ENCODE measurements around the gene C5orf52.
A peak's percentile ranks its signal among the peaks of the same experiment; 100 is the strongest.
"Not testable (repeated sequence)": the region's sequence is repeated elsewhere in the genome, so short reads cannot be mapped to it uniquely, and the experiment has no call there.

Gene C5orf52

GRCh38 chr5:157680239-157680638 lies 8.9 kb downstream of the C5orf52 start:
- no peaks in the 10 kb centered on the region for H3K36me3 ChIP-seq (ENCODE audit: insufficient read depth, low read length)
- no peak overlapping the region for H3K4me3 ChIP-seq (ENCODE audit: low read depth, low read length)
- no peaks in the 10 kb centered on the region for H3K4me1 ChIP-seq (ENCODE audit: control insufficient read depth, insufficient read depth, low read length, unreplicated experiment)
- no peaks in the 10 kb centered on the region for H3K79me2 ChIP-seq (ENCODE audit: control insufficient read depth, insufficient read depth, low read length, unreplicated experiment)
- H2AFZ ChIP-seq (ENCODE audit: low read length, unreplicated experiment) = no peak overlapping the region
- H3K27ac ChIP-seq (ENCODE audit: low read depth, low read length) = no peak overlapping the region
- no peaks in the 10 kb centered on the region for H3K27me3 ChIP-seq (ENCODE audit: insufficient read depth, low read length)

DNA sequence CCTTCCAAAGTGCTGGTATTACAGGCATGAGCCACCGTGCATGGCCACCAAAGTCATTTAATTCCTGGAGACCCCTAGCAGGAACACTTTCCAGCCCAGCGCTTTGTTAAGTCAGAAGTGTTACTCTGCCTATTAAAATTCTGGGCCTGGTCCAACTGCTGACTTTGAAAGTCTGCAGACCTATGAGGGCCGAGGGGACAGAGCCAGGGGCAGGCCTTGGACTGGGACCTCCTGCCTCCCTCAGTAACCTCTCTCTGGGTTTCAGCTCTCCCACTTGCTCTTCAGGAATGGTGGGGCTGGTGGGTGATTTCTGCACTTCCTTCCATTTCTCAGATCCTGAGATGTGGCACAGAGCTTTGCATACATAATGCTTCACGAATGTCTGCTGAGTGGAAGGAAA lies 9.7 kb downstream of the C5orf52 start:
- Histone ChIP-seq H3K27me3 (ENCODE audit: insufficient read depth, low read length) (no peaks in the 10 kb centered on the region), H3K27ac (ENCODE audit: low read depth, low read length) (no peak overlapping the region), H3K4me3 (ENCODE audit: low read depth, low read length) (no peak overlapping the region), H3K4me1 (ENCODE audit: control insufficient read depth, insufficient read depth, low read length, unreplicated experiment) (no peaks in the 10 kb centered on the region), H2AFZ (ENCODE audit: low read length, unreplicated experiment) (no peak overlapping the region), H3K79me2 (ENCODE audit: control insufficient read depth, insufficient read depth, low read length, unreplicated experiment) (no peaks in the 10 kb centered on the region), H3K36me3 (ENCODE audit: insufficient read depth, low read length) (no peaks in the 10 kb centered on the region)

DNA sequence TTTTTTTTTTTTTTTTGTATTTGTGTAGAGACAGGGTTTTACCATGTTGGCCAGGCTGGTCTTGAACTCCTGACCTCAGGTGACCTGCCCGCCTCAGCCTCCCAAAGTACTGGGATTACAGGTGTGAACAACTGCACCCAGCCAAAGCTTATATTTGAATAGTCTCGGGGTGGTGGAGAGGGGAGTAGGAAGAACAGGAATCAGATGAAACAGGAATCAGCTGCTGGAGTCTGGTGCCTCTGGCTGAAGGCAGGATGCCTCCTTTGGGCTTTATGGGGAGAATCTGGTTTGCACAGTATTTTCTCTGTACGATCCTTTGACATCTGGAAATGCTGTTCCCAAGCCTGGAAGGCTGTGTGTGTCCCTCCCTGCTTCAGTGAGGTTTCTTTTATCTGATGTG lies 10.9 kb downstream of the C5orf52 start:
- no peaks in the 10 kb centered on the region for H3K4me1 ChIP-seq (ENCODE audit: control insufficient read depth, insufficient read depth, low read length, unreplicated experiment)
- H3K36me3 ChIP-seq (ENCODE audit: insufficient read depth, low read length) = no peaks in the 10 kb centered on the region
- H3K79me2 ChIP-seq (ENCODE audit: control insufficient read depth, insufficient read depth, low read length, unreplicated experiment) = no peaks in the 10 kb centered on the region
- H3K27me3 ChIP-seq (ENCODE audit: insufficient read depth, low read length) = no peaks in the 10 kb centered on the region
- no peak overlapping the region for H3K4me3 ChIP-seq (ENCODE audit: low read depth, low read length)
- H3K27ac ChIP-seq (ENCODE audit: low read depth, low read length) = no peak overlapping the region
- no peak overlapping the region for H2AFZ ChIP-seq (ENCODE audit: low read length, unreplicated experiment)

DNA sequence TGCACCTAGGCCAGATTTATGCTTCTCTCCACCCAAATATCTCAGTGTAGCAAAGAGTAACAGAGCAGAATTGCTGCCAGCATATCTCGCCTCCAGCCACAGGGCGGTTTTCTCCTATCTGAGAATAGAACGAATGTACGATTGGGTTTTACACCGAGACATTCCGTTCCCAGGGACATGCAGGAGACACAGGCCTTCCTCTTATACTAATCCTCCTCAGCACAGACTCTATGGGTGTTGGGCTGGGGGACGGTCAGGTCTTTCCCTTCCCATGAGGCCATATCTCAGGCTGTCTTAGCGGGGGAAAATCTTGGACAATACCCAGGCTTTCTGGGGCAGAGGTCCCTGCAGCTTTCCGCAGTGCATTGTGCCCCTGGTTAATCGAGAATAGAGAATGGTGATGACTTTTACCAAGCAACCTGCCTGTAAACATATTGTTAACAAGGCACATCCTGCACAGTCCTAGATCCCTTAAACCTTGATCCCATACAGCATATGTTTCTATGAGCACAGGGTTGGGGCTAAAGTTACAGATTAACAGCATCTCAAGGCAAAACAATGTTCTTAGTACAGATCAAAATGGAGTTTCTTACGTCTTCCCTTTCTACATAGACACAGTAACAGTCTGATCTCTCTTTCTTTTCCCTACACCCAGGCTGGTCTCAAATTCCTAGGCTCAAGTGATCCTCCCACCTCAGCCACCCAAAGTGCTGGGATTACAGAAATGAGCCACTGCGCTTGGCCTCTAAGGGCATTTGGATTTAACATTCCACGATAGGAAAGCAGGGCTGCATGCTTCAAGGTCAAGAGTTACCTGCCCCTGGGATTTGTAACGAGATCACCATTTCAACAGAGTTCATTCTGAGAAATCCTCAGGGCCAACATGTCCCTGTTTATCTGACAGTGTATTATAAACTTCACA lies 15.2 kb downstream of the C5orf52 start:
- H3K27ac ChIP-seq (ENCODE audit: low read depth, low read length); H3K27me3 ChIP-seq (ENCODE audit: insufficient read depth, low read length); H3K4me1 ChIP-seq (ENCODE audit: control insufficient read depth, insufficient read depth, low read length, unreplicated experiment); H3K79me2 ChIP-seq (ENCODE audit: control insufficient read depth, insufficient read depth, low read length, unreplicated experiment); H3K4me3 ChIP-seq (ENCODE audit: low read depth, low read length); H3K36me3 ChIP-seq (ENCODE audit: insufficient read depth, low read length): not testable (repeated sequence)
- H2AFZ ChIP-seq (ENCODE audit: low read length, unreplicated experiment) = peak overlapping the region; percentile 14

DNA sequence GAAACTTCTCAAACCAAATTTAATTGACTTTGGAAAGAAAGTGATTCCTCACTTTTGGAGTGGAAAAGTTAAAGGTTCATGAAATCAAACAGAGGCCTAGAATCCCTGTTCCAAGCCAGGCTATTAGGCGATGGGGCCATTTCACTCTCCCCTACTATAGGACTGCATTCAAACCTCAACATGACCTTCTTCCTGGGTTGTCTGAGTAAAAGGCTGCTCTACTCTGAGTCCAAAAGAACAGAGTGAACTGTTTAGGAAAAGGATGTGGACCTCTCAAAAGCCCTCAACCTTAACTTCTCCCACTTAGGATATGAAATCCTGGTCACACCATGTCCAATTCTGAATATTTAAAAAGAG lies 15.8 kb downstream of the C5orf52 start:
- peak overlapping the region; percentile 14 for H2AFZ ChIP-seq (ENCODE audit: low read length, unreplicated experiment)

GRCh38 chr5:157689942-157690689 lies 18.8 kb downstream of the C5orf52 start:
- no peak overlapping the region for H3K27ac ChIP-seq (ENCODE audit: low read depth, low read length)
- H2AFZ ChIP-seq (ENCODE audit: low read length, unreplicated experiment) = no peak overlapping the region
- H3K4me1 ChIP-seq (ENCODE audit: control insufficient read depth, insufficient read depth, low read length, unreplicated experiment) = no peaks in the 10 kb centered on the region
- H3K36me3 ChIP-seq (ENCODE audit: insufficient read depth, low read length) = no peaks in the 10 kb centered on the region
- H3K79me2 ChIP-seq (ENCODE audit: control insufficient read depth, insufficient read depth, low read length, unreplicated experiment) = no peaks in the 10 kb centered on the region
- H3K27me3 ChIP-seq (ENCODE audit: insufficient read depth, low read length) = no peaks in the 10 kb centered on the region
- no peak overlapping the region for H3K4me3 ChIP-seq (ENCODE audit: low read depth, low read length)

More for the DNA sequence above, 15.8 kb downstream of the C5orf52 start:
- Histone ChIP-seq H3K79me2 (ENCODE audit: control insufficient read depth, insufficient read depth, low read length, unreplicated experiment) (no peaks in the 10 kb centered on the region), H3K4me1 (ENCODE audit: control insufficient read depth, insufficient read depth, low read length, unreplicated experiment) (no peaks in the 10 kb centered on the region), H3K36me3 (ENCODE audit: insufficient read depth, low read length) (no peaks in the 10 kb centered on the region), H3K27ac (ENCODE audit: low read depth, low read length) (no peak overlapping the region), H3K4me3 (ENCODE audit: low read depth, low read length) (no peak overlapping the region), H3K27me3 (ENCODE audit: insufficient read depth, low read length) (no peaks in the 10 kb centered on the region)

GRCh38 chr5:157690690-157691433 lies 19.5 kb downstream of the C5orf52 start:
- Histone ChIP-seq H3K27ac (ENCODE audit: low read depth, low read length) (no peak overlapping the region), H3K36me3 (ENCODE audit: insufficient read depth, low read length) (no peaks in the 10 kb centered on the region), H2AFZ (ENCODE audit: low read length, unreplicated experiment) (no peak overlapping the region), H3K79me2 (ENCODE audit: control insufficient read depth, insufficient read depth, low read length, unreplicated experiment) (no peaks in the 10 kb centered on the region), H3K4me1 (ENCODE audit: control insufficient read depth, insufficient read depth, low read length, unreplicated experiment) (no peaks in the 10 kb centered on the region), H3K4me3 (ENCODE audit: low read depth, low read length) (no peak overlapping the region), H3K27me3 (ENCODE audit: insufficient read depth, low read length) (no peaks in the 10 kb centered on the region)

DNA sequence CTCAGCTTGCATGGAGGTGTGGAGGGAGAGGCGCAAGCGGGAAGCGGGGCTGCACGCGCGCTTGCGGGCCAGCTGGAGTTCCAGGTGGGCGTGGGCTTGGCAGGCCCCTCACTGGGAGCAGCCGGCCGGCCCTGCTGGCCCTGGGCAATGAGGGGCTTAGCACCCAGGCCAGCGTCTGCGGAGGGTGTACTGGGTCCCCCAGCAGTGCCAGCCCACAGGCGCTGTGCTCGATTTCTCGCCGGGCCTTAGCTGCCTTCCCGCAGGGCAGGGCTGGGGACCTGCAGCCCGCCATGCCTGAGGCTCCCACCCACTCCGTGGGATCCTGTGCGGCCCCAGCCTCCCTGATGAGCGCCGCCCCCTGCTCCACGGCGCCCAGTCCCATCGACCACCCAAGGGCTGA lies 22.5 kb downstream of the C5orf52 start:
- H3K4me1 ChIP-seq (ENCODE audit: control insufficient read depth, insufficient read depth, low read length, unreplicated experiment); H3K36me3 ChIP-seq (ENCODE audit: insufficient read depth, low read length); H3K27ac ChIP-seq (ENCODE audit: low read depth, low read length); H3K4me3 ChIP-seq (ENCODE audit: low read depth, low read length); H3K79me2 ChIP-seq (ENCODE audit: control insufficient read depth, insufficient read depth, low read length, unreplicated experiment); H2AFZ ChIP-seq (ENCODE audit: low read length, unreplicated experiment); H3K27me3 ChIP-seq (ENCODE audit: insufficient read depth, low read length): not testable (repeated sequence)

GRCh38 chr5:157696154-157696553 lies 24.8 kb downstream of the C5orf52 start:
- not testable (repeated sequence) for H3K4me1 ChIP-seq (ENCODE audit: control insufficient read depth, insufficient read depth, low read length, unreplicated experiment); H3K27ac ChIP-seq (ENCODE audit: low read depth, low read length); H3K27me3 ChIP-seq (ENCODE audit: insufficient read depth, low read length); H2AFZ ChIP-seq (ENCODE audit: low read length, unreplicated experiment); H3K36me3 ChIP-seq (ENCODE audit: insufficient read depth, low read length); H3K4me3 ChIP-seq (ENCODE audit: low read depth, low read length); H3K79me2 ChIP-seq (ENCODE audit: control insufficient read depth, insufficient read depth, low read length, unreplicated experiment)

GRCh38 chr5:157698674-157699073 lies 27.3 kb downstream of the C5orf52 start:
- not testable (repeated sequence) for H3K27ac ChIP-seq (ENCODE audit: low read depth, low read length); H3K27me3 ChIP-seq (ENCODE audit: insufficient read depth, low read length); H2AFZ ChIP-seq (ENCODE audit: low read length, unreplicated experiment); H3K36me3 ChIP-seq (ENCODE audit: insufficient read depth, low read length); H3K4me3 ChIP-seq (ENCODE audit: low read depth, low read length); H3K4me1 ChIP-seq (ENCODE audit: control insufficient read depth, insufficient read depth, low read length, unreplicated experiment); H3K79me2 ChIP-seq (ENCODE audit: control insufficient read depth, insufficient read depth, low read length, unreplicated experiment)

All from ACC112 (cell line).